ENCODE measurements around the gene WIPI1. TPM values are rescaled to one million over a fixed set of nuclear protein-coding genes. Genes with fewer than 3 reads are reported as not detected.

Gene WIPI1
- total and polyA plus RNA-seq, 10 of the 15 experiments (the other 5 are each of a cell fraction or from before 2014, with no cell fraction given) = 6.5 to 44.5 (median 26.2) TPM

GRCh38 chr17:68497885-68498319 lies 40.6 kb upstream of the WIPI1 start (continued):
- no peak for TF ChIP-seq SMAD5 (IDR thresholded peaks at IDR 0.05; ENCODE audit: low read depth)
- TF ChIP-seq NBN (IDR thresholded peaks at IDR 0.05) = peak; percentile 92
- TF ChIP-seq RFX5 (IDR thresholded peaks at IDR 0.05; ENCODE audit: low read depth, low read length) = 0 out of 2 replicates have a peak, but pooled peaks have one; percentile 16
- peak; percentile 73 for TF ChIP-seq SP1 (IDR thresholded peaks at IDR 0.05; ENCODE audit: low read depth, low read length)
- TF ChIP-seq CREB1 (IDR thresholded peaks at IDR 0.05; ENCODE audit: low read depth) = 0 out of 2 replicates have a peak, but pooled peaks have one; percentile 46
- peak; percentile 93 for TF ChIP-seq JUNB (IDR thresholded peaks at IDR 0.05)
- TF ChIP-seq RCOR1 (conservative IDR thresholded peaks at IDR 0.05; ENCODE audit: low read depth, low read length) = 0 out of 2 replicates have a peak, but pooled peaks have one; percentile 49
- no peak for TF ChIP-seq NFYA (IDR thresholded peaks at IDR 0.05; ENCODE audit: borderline replicate concordance, low read depth, low read length)
- TF ChIP-seq NFYB (IDR thresholded peaks at IDR 0.05; ENCODE audit: insufficient read depth, low read depth, low read length) = no peak
- TF ChIP-seq HDAC2 (IDR thresholded peaks at IDR 0.05) = no peak
- TF ChIP-seq SIX5 (IDR thresholded peaks at IDR 0.05; ENCODE audit: low read depth, low read length, severe bottlenecking) = no peak
- TF ChIP-seq ZNF24 (IDR thresholded peaks at IDR 0.05) = no peak
- TF ChIP-seq SUZ12 (IDR thresholded peaks at IDR 0.05; ENCODE audit: unreplicated experiment) = no peak
- no peak for TF ChIP-seq ZZZ3 (IDR thresholded peaks at IDR 0.05; ENCODE audit: control insufficient read depth, insufficient read length, low read depth)
- TF ChIP-seq TARDBP (IDR thresholded peaks at IDR 0.05; ENCODE audit: borderline replicate concordance) = no peak
- TF ChIP-seq ZSCAN29 (IDR thresholded peaks at IDR 0.05) = peak; percentile 44; the same call in 1 of the 2 replicates
- TF ChIP-seq FOS (IDR thresholded peaks at IDR 0.05; ENCODE audit: borderline replicate concordance, extremely low read depth, insufficient read length) = no peak
- no peak for TF ChIP-seq ZBTB33 (IDR thresholded peaks at IDR 0.05)
- no peak for TF ChIP-seq E2F8 (IDR thresholded peaks at IDR 0.05; ENCODE audit: low read depth, partially characterized antibody)
- no peak for TF ChIP-seq EGR1 (IDR thresholded peaks at IDR 0.05; ENCODE audit: borderline replicate concordance in 1 of 2, low read depth in 2 of 2, low read length in 2 of 2)
- peak; percentile 96 for TF ChIP-seq IKZF1 (conservative IDR thresholded peaks at IDR 0.05)
- TF ChIP-seq CHD1 (IDR thresholded peaks at IDR 0.05; ENCODE audit: low read depth, low read length) = no peak
- TF ChIP-seq ZBTB4 (CRISPR knock-in tag; IDR thresholded peaks at IDR 0.05) = no peak
- peak; percentile 79 for TF ChIP-seq BMI1 (IDR thresholded peaks at IDR 0.05; ENCODE audit: borderline replicate concordance)
